Fibroblast of skin of left biceps (primary cell): ENCODE results near the gene BCAS4.
"Not testable (repeated sequence)": the region's sequence is repeated elsewhere in the genome, so short reads cannot be mapped to it uniquely, and the experiment has no call there.

Experiments used
- DNase-seq, 2 experiments: peaks; one replicate each; pipeline ENCODE4 v3.0.0-alpha.2; 2013; ENCODE audit warnings: low read depth in 2 of 2

The BCAS4 gene

GRCh38 chr20:50799176-50799889 lies 4.5 kb downstream of the BCAS4 start:
- no peak for DNase-seq

GRCh38 chr20:50799890-50800550 lies 5.2 kb downstream of the BCAS4 start:
- no peak for DNase-seq

GRCh38 chr20:50800986-50801746 lies 6.3 kb downstream of the BCAS4 start:
- DNase-seq: not testable (repeated sequence)

GRCh38 chr20:50801747-50802125 lies 6.9 kb downstream of the BCAS4 start:
- DNase-seq: no peak

GRCh38 chr20:50802289-50802688 lies 7.4 kb downstream of the BCAS4 start:
- no peak for DNase-seq

GRCh38 chr20:50804437-50805348 lies 9.8 kb downstream of the BCAS4 start:
- no peak for DNase-seq

- DNase-seq: no peak
Measured at GRCh38 chr20:50805349-50805684, 10.5 kb downstream of the BCAS4 start.

- DNase-seq: no peak
Measured at GRCh38 chr20:50806126-50806768, 11.4 kb downstream of the BCAS4 start.

GRCh38 chr20:50810063-50810462 lies 15.2 kb downstream of the BCAS4 start:
- DNase-seq: no peak

- no peak for DNase-seq
Measured at GRCh38 chr20:50810842-50811241, 16.0 kb downstream of the BCAS4 start.

- DNase-seq: no peak
Measured at GRCh38 chr20:50813101-50813643, 18.3 kb downstream of the BCAS4 start.

GRCh38 chr20:50813801-50814200 lies 18.9 kb downstream of the BCAS4 start:
- DNase-seq: no peak

- no peak for DNase-seq
Measured at GRCh38 chr20:50814438-50815161, 19.7 kb downstream of the BCAS4 start.

GRCh38 chr20:50815162-50815989 lies 20.5 kb downstream of the BCAS4 start:
- DNase-seq: no peak

- DNase-seq: no peak
Measured at GRCh38 chr20:50817776-50818172, 22.9 kb downstream of the BCAS4 start.

- DNase-seq: no peak
Measured at GRCh38 chr20:50819349-50819748, 24.5 kb downstream of the BCAS4 start.

GRCh38 chr20:50820515-50821256 lies 25.8 kb downstream of the BCAS4 start:
- DNase-seq: no peak

GRCh38 chr20:50821257-50821921 lies 26.5 kb downstream of the BCAS4 start:
- no peak for DNase-seq
